Astrocyte of the cerebellum (primary cell): ENCODE data around the gene AQR.

Experiments used
- DNase-seq: peaks from one replicate; pipeline ENCODE4 v3.0.0-alpha.2; 2011; ENCODE audit warnings: low read depth
- H3K4me3 ChIP-seq: 2 replicates; pipeline ENCODE4 v1.5.1; 2011; ENCODE audit warnings: mild to moderate bottlenecking, low read depth, low read length, moderate library complexity
- in situ Hi-C: cut with HindIII; loops from 2 replicates; pipeline ENCODE4 v1.10.0; 2017; ENCODE audit warnings: low sequenced_read_pairs
- TF ChIP-seq, protein P1 (sequence below): IDR thresholded peaks from 2 replicates; pipeline ENCODE4 v1.5.1; 2012; ENCODE audit warnings: low read length, low read depth, moderate library complexity, mild to moderate bottlenecking; ENCODE audit errors: missing control alignments

AQR gene

GRCh38 chr15:34914317-34914716 is 55.2 kb downstream of the AQR start:
- TF ChIP-seq, protein P1, sequence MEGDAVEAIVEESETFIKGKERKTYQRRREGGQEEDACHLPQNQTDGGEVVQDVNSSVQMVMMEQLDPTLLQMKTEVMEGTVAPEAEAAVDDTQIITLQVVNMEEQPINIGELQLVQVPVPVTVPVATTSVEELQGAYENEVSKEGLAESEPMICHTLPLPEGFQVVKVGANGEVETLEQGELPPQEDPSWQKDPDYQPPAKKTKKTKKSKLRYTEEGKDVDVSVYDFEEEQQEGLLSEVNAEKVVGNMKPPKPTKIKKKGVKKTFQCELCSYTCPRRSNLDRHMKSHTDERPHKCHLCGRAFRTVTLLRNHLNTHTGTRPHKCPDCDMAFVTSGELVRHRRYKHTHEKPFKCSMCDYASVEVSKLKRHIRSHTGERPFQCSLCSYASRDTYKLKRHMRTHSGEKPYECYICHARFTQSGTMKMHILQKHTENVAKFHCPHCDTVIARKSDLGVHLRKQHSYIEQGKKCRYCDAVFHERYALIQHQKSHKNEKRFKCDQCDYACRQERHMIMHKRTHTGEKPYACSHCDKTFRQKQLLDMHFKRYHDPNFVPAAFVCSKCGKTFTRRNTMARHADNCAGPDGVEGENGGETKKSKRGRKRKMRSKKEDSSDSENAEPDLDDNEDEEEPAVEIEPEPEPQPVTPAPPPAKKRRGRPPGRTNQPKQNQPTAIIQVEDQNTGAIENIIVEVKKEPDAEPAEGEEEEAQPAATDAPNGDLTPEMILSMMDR, result no peak
- in situ Hi-C loops, result no loop called here
- no peak overlapping the region for H3K4me3 ChIP-seq
- no peak for DNase-seq

- TF ChIP-seq, protein P1, result no peak
- no peak for DNase-seq
- no peak overlapping the region for H3K4me3 ChIP-seq
- in situ Hi-C loops, result loop anchor here (5.0 kb wide), 1 partner anchor 68 kb away; no protein-coding TSS in a partner anchor
Observed at GRCh38 chr15:34905047-34905446, 64.5 kb downstream of the AQR start.

DNA sequence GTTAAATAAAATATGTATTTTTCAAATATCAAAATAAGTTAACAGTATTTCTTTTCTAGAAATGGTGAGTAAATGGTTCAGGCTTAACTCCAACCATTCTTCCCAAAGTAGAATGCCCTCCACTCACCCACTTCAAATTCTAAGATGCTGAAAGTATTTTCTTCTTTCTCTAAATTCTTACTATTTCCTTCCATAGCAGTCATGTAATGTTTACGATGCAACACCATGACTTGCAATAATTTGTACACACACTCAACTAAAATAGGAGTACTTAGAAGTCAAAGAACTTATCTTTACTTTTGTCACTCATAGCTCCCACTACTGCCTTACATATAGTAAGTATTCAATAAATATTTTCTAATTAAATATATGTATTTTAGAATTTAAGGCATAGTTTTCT is 65.0 kb downstream of the AQR start:
- H3K4me3 ChIP-seq, result no peak overlapping the region
- no peak for DNase-seq
- TF ChIP-seq, protein P1, result no peak
- in situ Hi-C loops, result no loop called here

- DNase-seq, result no peak
- in situ Hi-C loops, result no loop called here
Observed at GRCh38 chr15:34900748-34901147, 68.8 kb downstream of the AQR start.

GRCh38 chr15:34896183-34896582 is 73.4 kb downstream of the AQR start:
- no peak for DNase-seq
- TF ChIP-seq, protein P1, result no peak
- H3K4me3 ChIP-seq, result no peak overlapping the region
- in situ Hi-C loops, result loop anchor here (25.0 kb wide), 1 partner anchor 284 kb away; no protein-coding TSS in a partner anchor

More at GRCh38 chr15:34900748-34901147, 68.8 kb downstream of the AQR start:
- TF ChIP-seq, protein P1, result no peak
- H3K4me3 ChIP-seq, result no peak overlapping the region

GRCh38 chr15:34893967-34894366 is 75.6 kb downstream of the AQR start:
- TF ChIP-seq, protein P1, result no peak
- DNase-seq, result no peak
- H3K4me3 ChIP-seq, result no peak overlapping the region
- in situ Hi-C loops, result loop anchor here (25.0 kb wide), 1 partner anchor 282 kb away; no protein-coding TSS in a partner anchor

DNA sequence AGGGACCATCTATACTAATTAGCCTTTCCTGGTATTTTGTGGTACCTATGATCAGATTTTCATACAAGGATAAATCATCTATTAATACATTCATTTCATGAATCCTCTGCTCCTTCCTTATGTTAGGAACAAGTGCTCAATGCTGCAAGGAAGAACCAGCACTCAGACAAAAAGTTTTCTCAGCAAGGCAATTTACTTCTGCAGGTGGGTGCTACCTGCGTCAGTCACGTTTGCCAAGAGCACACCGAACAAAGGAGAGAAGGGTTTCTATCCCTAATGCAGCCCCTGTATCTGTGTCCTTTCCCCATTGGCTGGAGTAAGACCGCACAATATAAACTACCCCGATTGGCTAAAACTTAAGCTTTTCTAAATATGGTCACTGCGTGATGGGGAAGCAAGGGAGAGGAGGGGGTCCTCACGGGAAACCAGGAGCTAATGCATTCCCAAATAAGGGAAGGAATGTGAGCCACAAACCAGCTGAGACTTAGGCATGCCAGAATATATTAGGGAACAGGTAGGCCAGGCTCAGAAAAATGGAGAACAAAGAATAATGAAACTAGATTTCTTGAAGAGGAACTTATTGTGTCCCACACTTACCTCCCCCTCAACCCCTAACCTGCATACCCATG is 76.5 kb downstream of the AQR start:
- no peak overlapping the region for H3K4me3 ChIP-seq
- TF ChIP-seq, protein P1, result no peak
- DNase-seq, result no peak
- in situ Hi-C loops, result loop anchor here (25.0 kb wide), 1 partner anchor 281 kb away; no protein-coding TSS in a partner anchor
